ENCODE measurements around the gene PLCB1.

PLCB1 gene

DNA sequence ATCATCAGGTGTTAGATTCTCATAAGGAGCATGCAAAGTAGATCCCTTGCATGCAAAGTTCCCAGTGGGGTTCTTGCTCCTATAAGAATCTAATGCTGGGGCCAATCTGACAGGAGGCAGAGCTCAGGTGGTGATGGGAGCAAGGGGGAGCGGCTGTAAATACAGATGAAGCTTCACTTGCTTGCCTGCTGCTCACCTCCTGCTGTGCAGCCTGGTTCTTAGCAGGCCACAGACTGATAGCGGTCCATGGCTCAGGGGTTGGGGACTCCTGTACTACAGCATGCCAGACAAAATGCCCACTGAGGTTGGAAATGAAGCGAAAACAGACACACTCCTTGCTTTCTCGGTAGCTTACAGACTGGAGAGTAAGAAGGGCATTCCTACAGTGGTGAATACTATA lies 386.8 kb downstream of the PLCB1 start:
- no peak overlapping the region for H2AFZ ChIP-seq (ENCODE audit: low read depth, low read length)
- ATAC-seq (ENCODE audit: insufficient read depth, low read depth), result no peak

DNA sequence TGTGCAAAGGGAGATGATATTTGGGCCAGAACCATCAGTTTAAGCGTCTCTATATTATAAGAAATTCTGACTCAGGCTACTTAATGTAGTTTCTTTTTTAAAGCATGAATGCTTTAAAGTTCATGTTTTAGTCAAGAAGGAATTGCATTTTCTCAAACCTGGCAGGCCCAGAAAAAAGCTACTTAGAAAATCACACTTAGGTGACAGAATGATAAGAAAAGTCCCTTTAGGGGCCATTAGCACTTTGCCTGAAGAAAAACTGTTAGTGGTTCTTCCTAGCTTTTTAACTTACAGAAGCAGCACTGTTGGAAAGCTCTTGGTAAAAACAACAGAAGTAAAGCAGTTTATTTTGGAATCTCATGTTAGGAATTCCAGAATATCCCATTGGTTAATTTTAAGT lies 387.8 kb downstream of the PLCB1 start:
- Histone ChIP-seq H3K4me3 (ENCODE audit: low read depth in 1 of 2, low read length in 2 of 2) (no peak overlapping the region), H3K9ac (ENCODE audit: low read depth, low read length) (no peak overlapping the region), H3K27ac (ENCODE audit: low read length) (no peak overlapping the region), H3K4me2 (ENCODE audit: insufficient read depth, low read length) (no peak overlapping the region), H3K9me3 (ENCODE audit: insufficient read depth, low read length, severe bottlenecking) (peaks cover 3% of the 10 kb centered on the region), H4K20me1 (ENCODE audit: insufficient read depth, low read length) (peaks cover 15% of the 10 kb centered on the region; the same call in 1 of the 2 replicates), H3K27me3 (ENCODE audit: insufficient read depth, low read length, poor library complexity) (no peaks in the 10 kb centered on the region), H3K79me2 (ENCODE audit: insufficient read depth, low read length) (peaks cover 2% of the 10 kb centered on the region; the same call in 1 of the 2 replicates), H3K4me1 (ENCODE audit: insufficient read depth, low read length) (no peaks in the 10 kb centered on the region), H2AFZ (ENCODE audit: low read depth, low read length) (no peak overlapping the region), H3K36me3 (ENCODE audit: insufficient read depth, low read length) (no peaks in the 10 kb centered on the region)
- DNase-seq, result no peak
- no peak for ATAC-seq (ENCODE audit: insufficient read depth, low read depth)
- TF ChIP-seq EZH2 (IDR thresholded peaks at IDR 0.05; ENCODE audit: borderline replicate concordance, low read depth, low read length, severe bottlenecking), result no peak
- TF ChIP-seq, protein P1, sequence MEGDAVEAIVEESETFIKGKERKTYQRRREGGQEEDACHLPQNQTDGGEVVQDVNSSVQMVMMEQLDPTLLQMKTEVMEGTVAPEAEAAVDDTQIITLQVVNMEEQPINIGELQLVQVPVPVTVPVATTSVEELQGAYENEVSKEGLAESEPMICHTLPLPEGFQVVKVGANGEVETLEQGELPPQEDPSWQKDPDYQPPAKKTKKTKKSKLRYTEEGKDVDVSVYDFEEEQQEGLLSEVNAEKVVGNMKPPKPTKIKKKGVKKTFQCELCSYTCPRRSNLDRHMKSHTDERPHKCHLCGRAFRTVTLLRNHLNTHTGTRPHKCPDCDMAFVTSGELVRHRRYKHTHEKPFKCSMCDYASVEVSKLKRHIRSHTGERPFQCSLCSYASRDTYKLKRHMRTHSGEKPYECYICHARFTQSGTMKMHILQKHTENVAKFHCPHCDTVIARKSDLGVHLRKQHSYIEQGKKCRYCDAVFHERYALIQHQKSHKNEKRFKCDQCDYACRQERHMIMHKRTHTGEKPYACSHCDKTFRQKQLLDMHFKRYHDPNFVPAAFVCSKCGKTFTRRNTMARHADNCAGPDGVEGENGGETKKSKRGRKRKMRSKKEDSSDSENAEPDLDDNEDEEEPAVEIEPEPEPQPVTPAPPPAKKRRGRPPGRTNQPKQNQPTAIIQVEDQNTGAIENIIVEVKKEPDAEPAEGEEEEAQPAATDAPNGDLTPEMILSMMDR (IDR thresholded peaks at IDR 0.05; ENCODE audit: borderline replicate concordance, extremely low read depth, low read length, poor library complexity, severe bottlenecking), result no peak

More for the DNA sequence above, 386.8 kb downstream of the PLCB1 start:
- Histone ChIP-seq H3K4me1 (ENCODE audit: insufficient read depth, low read length) (no peaks in the 10 kb centered on the region), H3K4me3 (ENCODE audit: low read depth in 1 of 2, low read length in 2 of 2) (no peak overlapping the region), H3K9me3 (ENCODE audit: insufficient read depth, low read length, severe bottlenecking) (peaks cover 3% of the 10 kb centered on the region), H3K36me3 (ENCODE audit: insufficient read depth, low read length) (no peaks in the 10 kb centered on the region), H3K9ac (ENCODE audit: low read depth, low read length) (no peak overlapping the region), H3K79me2 (ENCODE audit: insufficient read depth, low read length) (peaks cover 2% of the 10 kb centered on the region; the same call in 1 of the 2 replicates), H3K27ac (ENCODE audit: low read length) (no peak overlapping the region), H4K20me1 (ENCODE audit: insufficient read depth, low read length) (peaks cover 15% of the 10 kb centered on the region; the same call in 1 of the 2 replicates), H3K27me3 (ENCODE audit: insufficient read depth, low read length, poor library complexity) (no peaks in the 10 kb centered on the region), H3K4me2 (ENCODE audit: insufficient read depth, low read length) (no peak overlapping the region)
- DNase-seq, result no peak
- no peak for TF ChIP-seq EZH2 (IDR thresholded peaks at IDR 0.05; ENCODE audit: borderline replicate concordance, low read depth, low read length, severe bottlenecking)
- TF ChIP-seq, protein P1 (IDR thresholded peaks at IDR 0.05; ENCODE audit: borderline replicate concordance, extremely low read depth, low read length, poor library complexity, severe bottlenecking), result no peak

DNA sequence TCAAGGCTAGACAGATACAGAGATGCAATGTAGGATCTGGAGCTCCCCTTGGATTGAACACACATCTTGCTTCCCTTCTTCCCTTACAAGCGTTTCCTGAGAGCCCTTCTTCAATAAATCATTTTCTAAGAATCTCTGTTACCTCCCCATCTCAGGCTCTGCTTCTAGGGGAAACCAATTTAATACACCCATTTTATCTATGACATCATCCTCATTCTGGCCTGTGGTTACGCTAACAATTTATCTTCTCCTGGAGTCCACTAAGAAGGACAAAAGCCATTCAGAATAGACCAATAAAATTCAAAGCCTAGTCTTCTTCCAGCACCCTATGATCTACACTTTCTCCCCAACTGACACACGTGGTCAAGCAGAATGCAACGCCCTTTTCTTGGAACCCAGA lies 390.1 kb downstream of the PLCB1 start:
- no peaks in the 10 kb centered on the region for H3K4me1 ChIP-seq (ENCODE audit: insufficient read depth, low read length)
- ATAC-seq (ENCODE audit: insufficient read depth, low read depth), result no peak

More for the DNA sequence above, 390.1 kb downstream of the PLCB1 start:
- Histone ChIP-seq H2AFZ (ENCODE audit: low read depth, low read length) (no peak overlapping the region), H3K4me2 (ENCODE audit: insufficient read depth, low read length) (no peak overlapping the region), H3K9me3 (ENCODE audit: insufficient read depth, low read length, severe bottlenecking) (no peaks in the 10 kb centered on the region), H3K9ac (ENCODE audit: low read depth, low read length) (no peak overlapping the region), H3K27me3 (ENCODE audit: insufficient read depth, low read length, poor library complexity) (no peaks in the 10 kb centered on the region), H3K4me3 (ENCODE audit: low read depth in 1 of 2, low read length in 2 of 2) (no peak overlapping the region), H3K79me2 (ENCODE audit: insufficient read depth, low read length) (no peaks in the 10 kb centered on the region; the same call in 1 of the 2 replicates), H3K27ac (ENCODE audit: low read length) (no peak overlapping the region), H4K20me1 (ENCODE audit: insufficient read depth, low read length) (peaks cover 13% of the 10 kb centered on the region; the same call in 1 of the 2 replicates), H3K36me3 (ENCODE audit: insufficient read depth, low read length) (no peaks in the 10 kb centered on the region)
- DNase-seq, result no peak
- TF ChIP-seq, protein P1 (IDR thresholded peaks at IDR 0.05; ENCODE audit: borderline replicate concordance, extremely low read depth, low read length, poor library complexity, severe bottlenecking), result no peak
- TF ChIP-seq EZH2 (IDR thresholded peaks at IDR 0.05; ENCODE audit: borderline replicate concordance, low read depth, low read length, severe bottlenecking), result no peak
